NB4 (cell line): ENCODE data around the gene PAX6.

Experiments used
- DNase-seq: peaks from one replicate; pipeline ENCODE4 v3.0.0; 2010; ENCODE audit warnings: low read depth
- H3K4me3 ChIP-seq: one replicate; pipeline ENCODE4 v1.5.1; 2011; ENCODE audit warnings: mild to moderate bottlenecking, low read depth, low read length, moderate library complexity
- MAX ChIP-seq: IDR thresholded peaks from 2 replicates; pipeline ENCODE4 v1.6.1; 2011; ENCODE audit warnings: low read depth, low read length
- MYC ChIP-seq: IDR thresholded peaks from 2 replicates; pipeline ENCODE4 v1.6.1; 2011; ENCODE audit warnings: low read depth, low read length
- POLR2A ChIP-seq: IDR thresholded peaks from 2 replicates; pipeline ENCODE4 v1.6.1; 2011; ENCODE audit warnings: mild to moderate bottlenecking; ENCODE audit not compliant: insufficient read length; ENCODE audit errors: extremely low read depth
- TF ChIP-seq, protein P1 (sequence below): IDR thresholded peaks from one replicate; pipeline ENCODE4 v1.5.1; 2012; ENCODE audit warnings: low read depth, low read length

Gene PAX6

DNA sequence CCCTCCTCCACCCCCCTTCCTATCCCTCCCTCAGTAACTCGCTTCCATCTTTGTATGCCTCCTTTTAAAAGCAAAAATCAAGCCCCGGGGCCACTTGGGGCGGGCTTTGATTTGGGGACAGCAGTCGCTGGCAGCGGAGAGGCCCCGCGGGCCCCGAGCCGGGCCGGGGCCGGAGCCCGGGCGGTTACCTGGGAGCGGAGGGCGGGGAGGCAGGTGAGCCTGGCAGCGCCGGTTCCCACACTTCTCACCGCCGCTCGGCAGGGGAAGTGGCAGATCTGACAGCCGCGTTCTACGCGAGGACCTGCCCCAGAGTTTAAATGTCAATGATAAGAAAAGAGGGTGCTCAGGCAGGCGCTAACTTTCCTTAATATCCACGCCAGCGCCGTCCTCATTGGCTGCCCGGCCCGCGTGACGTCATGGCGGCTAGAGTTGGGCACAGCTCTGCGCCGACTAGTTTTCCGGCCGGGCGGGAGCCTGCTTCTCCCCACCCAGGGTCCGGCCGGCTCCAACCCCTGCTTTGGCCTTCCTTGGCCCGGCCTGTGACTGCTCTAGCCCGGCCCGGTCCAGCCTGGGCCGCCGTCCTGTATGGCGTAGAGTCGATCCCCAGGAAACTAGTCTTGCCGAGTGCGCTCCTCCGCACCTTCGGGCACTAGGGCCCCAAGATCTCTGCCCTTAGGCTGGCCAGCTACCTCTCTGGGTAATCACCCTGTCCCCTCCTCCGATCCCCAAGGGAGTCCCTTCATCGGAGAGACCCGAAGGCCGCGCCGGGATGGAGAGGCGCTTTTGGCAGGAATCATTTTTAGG lies 6.7 kb upstream of the PAX6 start:
- no peak overlapping the region for H3K4me3 ChIP-seq
- TF ChIP-seq, protein P1, sequence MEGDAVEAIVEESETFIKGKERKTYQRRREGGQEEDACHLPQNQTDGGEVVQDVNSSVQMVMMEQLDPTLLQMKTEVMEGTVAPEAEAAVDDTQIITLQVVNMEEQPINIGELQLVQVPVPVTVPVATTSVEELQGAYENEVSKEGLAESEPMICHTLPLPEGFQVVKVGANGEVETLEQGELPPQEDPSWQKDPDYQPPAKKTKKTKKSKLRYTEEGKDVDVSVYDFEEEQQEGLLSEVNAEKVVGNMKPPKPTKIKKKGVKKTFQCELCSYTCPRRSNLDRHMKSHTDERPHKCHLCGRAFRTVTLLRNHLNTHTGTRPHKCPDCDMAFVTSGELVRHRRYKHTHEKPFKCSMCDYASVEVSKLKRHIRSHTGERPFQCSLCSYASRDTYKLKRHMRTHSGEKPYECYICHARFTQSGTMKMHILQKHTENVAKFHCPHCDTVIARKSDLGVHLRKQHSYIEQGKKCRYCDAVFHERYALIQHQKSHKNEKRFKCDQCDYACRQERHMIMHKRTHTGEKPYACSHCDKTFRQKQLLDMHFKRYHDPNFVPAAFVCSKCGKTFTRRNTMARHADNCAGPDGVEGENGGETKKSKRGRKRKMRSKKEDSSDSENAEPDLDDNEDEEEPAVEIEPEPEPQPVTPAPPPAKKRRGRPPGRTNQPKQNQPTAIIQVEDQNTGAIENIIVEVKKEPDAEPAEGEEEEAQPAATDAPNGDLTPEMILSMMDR, result no peak
- TF ChIP-seq MAX (no peak), POLR2A (no peak), MYC (no peak)
- DNase-seq, result no peak

DNA sequence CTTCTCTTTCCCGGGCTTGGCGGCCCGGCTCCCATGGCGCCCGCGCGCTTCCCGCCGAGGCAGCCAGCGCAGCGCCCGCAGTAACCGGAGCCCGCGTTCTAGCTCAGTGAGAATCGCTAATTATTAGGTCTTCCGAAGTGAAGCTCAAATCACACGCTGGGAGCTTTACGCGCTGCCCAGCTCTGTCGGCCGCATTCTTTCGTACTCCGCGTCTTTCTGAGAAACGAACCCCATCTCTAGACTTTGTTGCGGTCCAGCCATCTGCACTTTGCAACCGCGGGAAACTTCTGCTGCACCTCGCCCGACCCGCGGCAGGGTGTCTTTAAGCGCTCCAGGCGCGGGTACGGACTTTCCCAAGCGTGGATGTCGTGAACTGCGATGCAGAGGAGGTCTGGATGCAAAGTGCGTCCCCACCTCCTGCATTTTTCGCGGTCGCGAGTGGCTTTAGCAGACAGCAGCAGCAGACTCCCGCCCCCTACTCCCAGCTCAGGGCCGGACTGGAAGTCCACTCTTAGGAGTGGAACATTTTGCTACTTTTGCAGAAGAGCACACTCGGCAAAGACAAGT lies 6.0 kb upstream of the PAX6 start:
- no peak overlapping the region for H3K4me3 ChIP-seq
- no peak for DNase-seq
- TF ChIP-seq MYC, result no peak
- TF ChIP-seq, protein P1, result no peak
- no peak for TF ChIP-seq POLR2A
- TF ChIP-seq MAX, result no peak

DNA sequence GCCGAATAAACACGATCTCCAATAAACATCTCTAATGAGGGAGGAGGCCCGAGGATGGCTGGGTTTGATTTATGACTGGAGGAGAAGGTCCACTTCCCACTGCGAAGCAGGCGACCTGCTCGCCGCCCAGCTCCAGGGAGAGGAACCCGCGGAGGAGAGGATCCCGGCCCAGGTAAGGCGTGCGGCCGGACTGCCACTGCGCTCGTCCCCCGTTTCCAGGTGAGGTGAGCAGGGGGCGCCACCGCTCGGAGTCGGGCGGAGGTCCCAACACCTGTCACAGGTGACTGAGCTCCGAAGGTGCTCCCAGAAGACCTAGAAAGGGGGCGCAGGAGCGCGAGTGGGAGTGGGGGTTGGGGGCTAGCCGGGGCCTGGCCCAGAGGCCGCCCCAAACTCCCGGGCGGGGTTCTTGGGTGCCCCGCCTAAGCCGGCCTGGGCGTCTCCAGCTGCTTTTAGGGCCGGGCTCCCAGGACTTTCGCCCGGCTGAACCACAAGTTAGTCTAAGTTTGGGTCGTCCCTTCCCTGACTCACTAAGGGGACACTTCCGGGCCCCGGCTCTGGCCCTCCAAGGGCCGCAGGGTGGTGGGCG lies 5.4 kb upstream of the PAX6 start:
- TF ChIP-seq MAX, result no peak
- TF ChIP-seq MYC, result no peak
- no peak for TF ChIP-seq POLR2A
- TF ChIP-seq, protein P1, result no peak
- no peak overlapping the region for H3K4me3 ChIP-seq
- no peak for DNase-seq

DNA sequence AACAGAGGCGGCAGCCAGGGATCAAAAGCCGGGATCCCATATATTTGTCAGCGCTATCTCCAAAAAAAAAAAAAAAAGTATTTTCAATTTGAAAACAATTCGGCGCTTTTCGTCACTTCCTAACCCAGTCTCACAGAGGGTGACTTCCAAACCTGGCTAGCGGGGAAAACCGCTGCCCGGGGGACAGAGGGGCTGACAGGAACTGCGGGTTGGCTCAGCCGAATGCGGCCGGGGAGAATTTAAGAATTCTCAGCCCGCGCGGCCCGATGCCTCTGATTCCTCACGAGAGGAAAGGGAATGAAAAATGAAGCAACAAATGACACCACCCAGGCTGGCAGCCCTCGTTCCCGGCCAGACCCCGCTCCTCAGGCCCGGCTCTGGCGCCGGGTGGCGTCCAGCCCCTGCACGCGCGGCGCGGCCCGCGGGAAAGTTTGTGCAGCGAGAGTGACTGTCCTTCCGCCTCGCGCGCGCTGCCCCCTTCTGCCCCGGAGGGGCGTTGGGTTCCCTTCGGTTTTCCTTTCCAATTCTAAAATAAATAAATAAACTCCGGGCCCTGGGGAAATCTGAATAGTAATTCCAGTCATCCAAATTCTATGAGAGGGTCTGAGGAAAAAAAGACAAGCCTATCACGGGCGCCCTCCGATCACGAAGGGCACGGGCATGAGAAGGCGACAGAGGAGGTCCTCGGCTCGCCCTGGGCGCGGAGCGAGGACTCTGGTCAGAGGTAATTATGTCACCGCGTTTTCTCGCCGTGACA lies 4.8 kb upstream of the PAX6 start:
- no peak overlapping the region for H3K4me3 ChIP-seq
- TF ChIP-seq POLR2A (no peak), MYC (no peak), MAX (no peak)
- TF ChIP-seq, protein P1, result no peak
- no peak for DNase-seq

DNA sequence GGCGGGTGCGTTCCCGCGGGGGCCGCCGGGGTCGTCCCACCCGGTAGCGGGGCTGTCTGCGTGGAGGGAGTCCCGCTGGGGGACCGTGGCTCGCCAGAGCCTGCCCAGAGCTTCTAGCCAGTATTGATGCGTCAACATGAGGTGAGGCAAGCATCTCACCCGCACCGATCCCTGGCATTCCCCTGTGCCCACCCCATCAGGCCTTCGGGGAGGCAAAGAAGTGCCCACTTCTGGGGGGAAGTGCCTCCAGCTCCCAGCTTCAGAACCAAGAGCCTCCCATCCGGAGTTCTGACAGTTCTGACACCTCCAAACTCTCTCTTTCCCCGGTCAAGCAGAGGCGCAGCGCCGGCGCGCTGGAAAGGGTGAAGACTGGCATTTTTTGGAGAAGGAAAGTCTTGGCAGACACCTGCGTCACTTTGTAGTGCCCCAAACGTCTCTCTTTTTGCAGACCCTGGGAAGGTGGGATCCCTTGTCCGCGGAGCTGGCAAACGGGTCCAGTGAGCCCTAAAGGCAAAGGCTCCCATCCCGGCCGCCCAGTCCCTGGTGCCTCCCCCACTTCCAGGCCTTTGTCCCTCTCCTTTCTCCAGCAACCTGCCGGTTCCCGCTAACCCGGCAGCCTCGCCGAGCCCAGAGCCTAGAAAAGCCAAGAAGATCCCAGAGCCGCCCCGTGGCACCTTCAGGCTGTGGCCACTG lies 3.2 kb upstream of the PAX6 start:
- TF ChIP-seq, protein P1, result no peak
- no peak for TF ChIP-seq MAX
- no peak for TF ChIP-seq POLR2A
- TF ChIP-seq MYC, result no peak
- no peak overlapping the region for H3K4me3 ChIP-seq
- DNase-seq, result no peak
